Measurements from ENCODE around the gene ZNRD2. TPM values are rescaled to one million over a fixed set of nuclear protein-coding genes. Genes with fewer than 3 reads are reported as not detected.

Gene ZNRD2
- total RNA-seq, 1 donor from 2014 or later, result 37.4 TPM

DNA sequence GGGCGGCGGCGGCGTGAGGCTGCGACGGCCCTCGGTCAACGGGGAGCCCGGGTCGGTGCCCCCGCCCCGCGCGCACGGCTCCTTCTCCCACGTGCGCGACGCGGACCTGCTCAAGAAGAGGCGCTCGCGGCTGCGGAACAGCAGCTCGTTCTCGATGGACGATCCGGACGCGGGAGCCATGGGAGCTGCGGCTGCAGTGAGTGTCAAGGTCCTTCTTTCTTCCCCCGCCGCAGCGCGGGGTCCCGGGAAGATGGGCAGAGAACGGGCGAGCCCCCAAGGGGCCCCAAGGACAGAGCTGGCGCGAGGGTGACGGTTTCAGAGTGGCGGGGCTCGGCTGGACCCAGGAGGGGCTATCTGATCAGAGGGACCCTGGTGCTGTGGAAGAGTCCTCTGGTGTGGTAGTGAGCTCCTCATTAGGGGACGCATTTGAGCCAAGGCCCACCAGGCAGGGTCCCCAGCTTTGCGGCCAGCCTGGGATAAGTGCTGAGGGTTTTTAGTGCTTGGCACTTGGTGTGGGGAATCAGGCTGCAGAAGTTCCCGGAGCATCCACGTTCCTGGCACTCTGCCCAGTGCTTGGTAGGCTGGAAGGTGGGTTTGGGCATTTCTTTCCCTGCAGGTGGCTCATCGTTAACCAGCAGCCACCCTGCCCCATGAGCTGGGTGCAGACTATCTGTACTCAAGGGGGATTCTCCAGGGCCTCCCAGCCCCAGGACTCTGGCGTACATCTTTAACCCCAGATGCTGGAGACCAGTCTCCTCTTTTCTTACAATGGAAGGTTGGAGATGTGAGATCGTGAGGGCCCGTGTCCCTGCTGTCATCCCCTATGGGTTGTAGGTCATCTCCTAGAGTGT is 15.3 kb downstream of the ZNRD2 start:
- H3K36me3 Mint-ChIP-seq (ENCODE audit: low read depth, unreplicated experiment), result peaks cover 11% of the 10 kb centered on the region

DNA sequence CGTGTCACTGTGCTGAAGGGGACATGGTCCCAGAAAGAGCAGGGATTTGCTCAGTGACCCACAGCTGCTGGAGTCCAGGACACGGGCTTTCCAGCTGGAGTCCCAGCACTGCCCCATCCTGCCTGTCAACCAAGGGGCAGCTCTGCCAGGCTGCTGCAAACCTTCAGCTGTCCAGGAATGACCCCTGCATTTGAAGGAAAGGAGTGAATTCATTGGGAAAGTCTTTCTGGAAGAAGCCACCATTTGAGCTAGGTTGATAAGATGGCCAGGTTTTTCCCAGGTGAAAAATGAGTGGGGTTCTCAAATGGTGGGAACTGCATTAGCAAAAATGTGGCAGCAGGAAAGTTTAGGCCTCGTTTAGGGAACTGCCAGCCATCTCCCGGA is 16.0 kb downstream of the ZNRD2 start:
- TF ChIP-seq, protein P1, sequence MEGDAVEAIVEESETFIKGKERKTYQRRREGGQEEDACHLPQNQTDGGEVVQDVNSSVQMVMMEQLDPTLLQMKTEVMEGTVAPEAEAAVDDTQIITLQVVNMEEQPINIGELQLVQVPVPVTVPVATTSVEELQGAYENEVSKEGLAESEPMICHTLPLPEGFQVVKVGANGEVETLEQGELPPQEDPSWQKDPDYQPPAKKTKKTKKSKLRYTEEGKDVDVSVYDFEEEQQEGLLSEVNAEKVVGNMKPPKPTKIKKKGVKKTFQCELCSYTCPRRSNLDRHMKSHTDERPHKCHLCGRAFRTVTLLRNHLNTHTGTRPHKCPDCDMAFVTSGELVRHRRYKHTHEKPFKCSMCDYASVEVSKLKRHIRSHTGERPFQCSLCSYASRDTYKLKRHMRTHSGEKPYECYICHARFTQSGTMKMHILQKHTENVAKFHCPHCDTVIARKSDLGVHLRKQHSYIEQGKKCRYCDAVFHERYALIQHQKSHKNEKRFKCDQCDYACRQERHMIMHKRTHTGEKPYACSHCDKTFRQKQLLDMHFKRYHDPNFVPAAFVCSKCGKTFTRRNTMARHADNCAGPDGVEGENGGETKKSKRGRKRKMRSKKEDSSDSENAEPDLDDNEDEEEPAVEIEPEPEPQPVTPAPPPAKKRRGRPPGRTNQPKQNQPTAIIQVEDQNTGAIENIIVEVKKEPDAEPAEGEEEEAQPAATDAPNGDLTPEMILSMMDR (IDR thresholded peaks at IDR 0.05; ENCODE audit: unreplicated experiment), result no peak
- Mint-ChIP-seq H3K4me1 (ENCODE audit: unreplicated experiment) (peaks cover 4% of the 10 kb centered on the region), H3K9me3 (ENCODE audit: unreplicated experiment) (no peaks in the 10 kb centered on the region), H3K27ac (ENCODE audit: unreplicated experiment) (peak overlapping the region; percentile 31), H3K27me3 (ENCODE audit: unreplicated experiment) (peaks cover 46% of the 10 kb centered on the region), H3K4me3 (ENCODE audit: unreplicated experiment) (peak overlapping the region; percentile 47), H3K36me3 (ENCODE audit: low read depth, unreplicated experiment) (peaks cover 11% of the 10 kb centered on the region)
- DNase-seq (ENCODE audit: low spot score), result no peak

More for the DNA sequence above, 15.3 kb downstream of the ZNRD2 start:
- no peak for DNase-seq (ENCODE audit: low spot score)
- no peaks in the 10 kb centered on the region for H3K9me3 Mint-ChIP-seq (ENCODE audit: unreplicated experiment)
- TF ChIP-seq, protein P1 (IDR thresholded peaks at IDR 0.05; ENCODE audit: unreplicated experiment), result no peak
- H3K27ac Mint-ChIP-seq (ENCODE audit: unreplicated experiment), result no peak overlapping the region
- peak overlapping the region; percentile 47 for H3K4me3 Mint-ChIP-seq (ENCODE audit: unreplicated experiment)
- H3K27me3 Mint-ChIP-seq (ENCODE audit: unreplicated experiment), result peaks cover 43% of the 10 kb centered on the region
- peaks cover 4% of the 10 kb centered on the region for H3K4me1 Mint-ChIP-seq (ENCODE audit: unreplicated experiment)

DNA sequence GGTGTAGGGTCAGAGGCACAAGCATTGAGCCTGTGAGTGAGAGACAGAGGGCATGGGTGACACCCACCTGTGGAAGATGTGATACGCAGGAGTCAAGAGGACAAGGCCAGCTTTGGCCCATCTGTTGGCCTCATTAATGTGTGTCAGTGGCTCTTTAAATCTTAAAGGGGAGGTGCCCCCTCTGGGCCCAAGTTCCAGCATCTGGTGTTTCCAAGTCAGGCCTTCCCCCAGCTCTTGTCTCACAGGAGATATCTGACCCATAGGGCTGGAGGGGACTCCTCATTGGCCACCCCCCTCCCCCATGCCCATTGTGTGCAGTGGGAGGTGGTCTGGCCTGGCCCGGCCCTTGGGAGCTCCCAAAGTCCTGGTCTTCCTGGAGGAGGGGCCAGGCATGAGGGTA is 16.4 kb downstream of the ZNRD2 start:
- Mint-ChIP-seq H3K27ac (ENCODE audit: unreplicated experiment) (peak overlapping the region; percentile 31), H3K9me3 (ENCODE audit: unreplicated experiment) (no peaks in the 10 kb centered on the region), H3K36me3 (ENCODE audit: low read depth, unreplicated experiment) (peaks cover 11% of the 10 kb centered on the region), H3K27me3 (ENCODE audit: unreplicated experiment) (peaks cover 47% of the 10 kb centered on the region), H3K4me1 (ENCODE audit: unreplicated experiment) (peaks cover 4% of the 10 kb centered on the region), H3K4me3 (ENCODE audit: unreplicated experiment) (no peak overlapping the region)
- TF ChIP-seq, protein P1 (IDR thresholded peaks at IDR 0.05; ENCODE audit: unreplicated experiment), result no peak
- no peak for DNase-seq (ENCODE audit: low spot score)

DNA sequence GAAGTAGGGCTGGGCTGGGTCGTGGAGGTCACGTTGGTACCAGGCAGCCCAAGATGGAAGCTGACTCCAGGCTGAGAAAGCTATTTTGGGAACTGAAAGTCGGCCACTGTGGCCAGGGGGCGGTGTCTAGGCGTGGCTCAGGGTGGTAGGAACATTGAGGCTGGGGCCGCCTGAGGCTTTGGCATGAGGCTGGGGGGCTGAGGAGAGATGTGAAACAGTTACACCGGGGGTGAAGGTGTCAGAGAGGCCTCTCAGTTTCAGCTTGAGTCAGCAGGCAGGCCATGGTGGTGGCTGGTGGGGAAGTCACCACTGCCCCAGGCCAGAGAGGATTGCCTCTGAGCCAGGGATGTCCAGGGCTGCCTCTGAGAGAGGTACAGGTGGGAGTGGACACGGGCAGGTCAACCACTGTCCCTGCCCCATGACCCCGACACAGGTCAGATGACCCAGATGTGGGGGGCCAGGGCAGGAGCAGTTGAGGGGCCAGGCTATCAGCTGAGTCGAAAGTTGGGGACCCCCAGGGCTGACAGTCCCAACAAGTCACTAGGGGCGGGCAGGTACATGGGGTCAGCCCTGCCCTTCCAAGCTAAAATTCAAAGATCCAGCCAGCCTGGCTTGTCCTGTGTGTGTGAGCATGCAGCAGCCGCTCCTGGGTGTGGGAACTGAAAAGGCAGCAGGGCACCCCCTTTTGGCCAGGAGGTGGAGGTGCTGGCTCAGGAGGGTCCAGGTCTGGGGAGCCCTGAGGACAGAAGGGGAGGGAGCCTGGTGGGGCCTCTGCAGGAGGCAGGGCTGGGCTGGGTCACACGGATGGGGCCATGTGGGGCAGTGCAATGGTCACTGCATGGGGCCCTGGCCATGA is 18.1 kb downstream of the ZNRD2 start:
- Mint-ChIP-seq H3K27me3 (ENCODE audit: unreplicated experiment) (peaks cover 37% of the 10 kb centered on the region), H3K9me3 (ENCODE audit: unreplicated experiment) (no peaks in the 10 kb centered on the region), H3K4me1 (ENCODE audit: unreplicated experiment) (peaks cover 2% of the 10 kb centered on the region), H3K27ac (ENCODE audit: unreplicated experiment) (peak overlapping the region; percentile 48), H3K4me3 (ENCODE audit: unreplicated experiment) (no peak overlapping the region), H3K36me3 (ENCODE audit: low read depth, unreplicated experiment) (peaks cover 9% of the 10 kb centered on the region)
- TF ChIP-seq, protein P1 (IDR thresholded peaks at IDR 0.05; ENCODE audit: unreplicated experiment), result peak; percentile 57
- peak; percentile 70 for DNase-seq (ENCODE audit: low spot score)

Data from endothelial cell (in vitro differentiated cells).